GM23338 (cell line): Measurements from ENCODE around the gene COL4A3. TPM values are rescaled to one million over a fixed set of nuclear protein-coding genes. Genes with fewer than 3 reads are reported as not detected.

Experiments used
- ATAC-seq: fragments of 200-7000 bp; cut with Tn5 transposase; 3 replicates; pipeline ENCODE4 v1.9.1; 2020
- DNase-seq: peaks from one replicate; pipeline ENCODE4 v3.0.0-alpha.2; 2015; ENCODE audit warnings: low spot score
- H2AFZ ChIP-seq: fragments of 200-600 bp; sonication (generic); 2 replicates; pipeline ENCODE4 v1.8.0; 2016; ENCODE audit warnings: antibody characterized with exemption, mild to moderate bottlenecking, moderate library complexity
- H3F3A ChIP-seq: fragments of 200-600 bp; sonication (generic); replicated peaks from 2 replicates; pipeline ENCODE4 v1.8.0; 2017; ENCODE audit warnings: antibody characterized with exemption, mixed run types, low read depth
- H3K27ac ChIP-seq: fragments of 200-600 bp; sonication (generic); 2 replicates; pipeline ENCODE4 v1.6.1; 2016; ENCODE audit warnings: low read depth
- H3K27me3 ChIP-seq: fragments of 200-600 bp; sonication (generic); 2 replicates; pipeline ENCODE4 v1.8.0; 2016; ENCODE audit warnings: mild to moderate bottlenecking, mixed run types, moderate library complexity; ENCODE audit not compliant: insufficient read depth
- H3K36me3 ChIP-seq: fragments of 200-600 bp; sonication (generic); 2 replicates; pipeline ENCODE4 v1.8.0; 2016; ENCODE audit warnings: mild to moderate bottlenecking; ENCODE audit not compliant: insufficient read depth
- H3K4me1 ChIP-seq: fragments of 200-600 bp; sonication (generic); 2 replicates; pipeline ENCODE4 v1.8.0; 2016; ENCODE audit warnings: mild to moderate bottlenecking, moderate library complexity; ENCODE audit not compliant: insufficient read depth
- H3K4me2 ChIP-seq: fragments of 200-600 bp; sonication (generic); 2 replicates; pipeline ENCODE4 v1.7.1; 2017; ENCODE audit warnings: mixed run types
- H3K4me3 ChIP-seq: fragments of 200-600 bp; sonication (generic); 2 replicates; pipeline ENCODE4 v1.6.1; 2016; ENCODE audit warnings: mixed run types
- H3K79me2 ChIP-seq: fragments of 200-600 bp; sonication (generic); replicated peaks from 2 replicates; pipeline ENCODE4 v1.8.0; 2017; ENCODE audit warnings: mild to moderate bottlenecking; ENCODE audit not compliant: insufficient read depth
- H3K9me2 ChIP-seq: fragments of 200-600 bp; sonication (generic); 2 replicates; pipeline ENCODE4 v1.8.0; 2017; ENCODE audit not compliant: insufficient read depth
- H4K20me1 ChIP-seq: fragments of 200-600 bp; sonication (generic); replicated peaks from 2 replicates; pipeline ENCODE4 v1.8.0; 2017; ENCODE audit warnings: mild to moderate bottlenecking; ENCODE audit not compliant: insufficient read depth
- H3K27ac Mint-ChIP-seq: 2 replicates; pipeline ENCODE4 v1.8.0; 2020; ENCODE audit warnings: inconsistent platforms, mild to moderate bottlenecking, moderate library complexity, mixed read lengths
- H3K27me3 Mint-ChIP-seq: 3 replicates; pipeline ENCODE4 v1.8.0; 2022; ENCODE audit warnings: low read depth, mild to moderate bottlenecking, moderate library complexity, mixed read lengths, inconsistent platforms; ENCODE audit not compliant: insufficient read depth, poor library complexity
- H3K36me3 Mint-ChIP-seq: 3 replicates; pipeline ENCODE4 v1.8.0; 2021; ENCODE audit warnings: low read depth, mild to moderate bottlenecking, inconsistent platforms, moderate library complexity, mixed read lengths
- H3K4me1 Mint-ChIP-seq: 3 replicates; pipeline ENCODE4 v1.8.0; 2020; ENCODE audit warnings: mild to moderate bottlenecking, inconsistent platforms, mixed read lengths
- H3K4me3 Mint-ChIP-seq: 3 replicates; pipeline ENCODE4 v1.8.0; 2021; ENCODE audit warnings: moderate library complexity, mild to moderate bottlenecking, inconsistent platforms, mixed read lengths
- H3K9me3 Mint-ChIP-seq: 3 replicates; pipeline ENCODE4 v1.8.0; 2020; ENCODE audit warnings: moderate library complexity, mild to moderate bottlenecking, inconsistent platforms, mixed read lengths
- CREB1 ChIP-seq: fragments of 250-450 bp; sonication (Bioruptor Pico); IDR thresholded peaks from 2 replicates; pipeline ENCODE4 v1.5.0; 2020; ENCODE audit warnings: low read depth, mild to moderate bottlenecking, moderate library complexity
- CTCF ChIP-seq, 2 experiments: fragments of 200-600 bp in 1 of 2; sonication (generic) in 1 of 2; conservative IDR thresholded peaks; 2 replicates each; pipeline versions ENCODE4 v1.5.1 to v1.6.1; 2016 to 2017; ENCODE audit warnings: antibody characterized with exemption in 2 of 2, low read depth in 2 of 2, mild to moderate bottlenecking in 2 of 2, moderate library complexity in 1 of 2
- EZH2 ChIP-seq: fragments of 200-600 bp; sonication (generic); IDR thresholded peaks from one replicate; pipeline ENCODE4 v1.8.0; 2017; ENCODE audit warnings: antibody characterized with exemption, mild to moderate bottlenecking, low read depth; ENCODE audit not compliant: unreplicated experiment
- POLR2AphosphoS5 ChIP-seq: IDR thresholded peaks from 2 replicates; pipeline ENCODE4 v1.6.1; 2016; ENCODE audit warnings: antibody characterized with exemption, low read depth
- STAT1 ChIP-seq: IDR thresholded peaks from one replicate; pipeline ENCODE4 v1.6.1; 2016; ENCODE audit warnings: antibody characterized with exemption; ENCODE audit not compliant: unreplicated experiment
- ZNF114 ChIP-seq: fragments of 250-450 bp; sonication (Bioruptor Pico); IDR thresholded peaks from 2 replicates; pipeline ENCODE4 v1.5.0; 2020; ENCODE audit warnings: mild to moderate bottlenecking, moderate library complexity
- ZNF462 ChIP-seq: fragments of 250-450 bp; sonication (Bioruptor Pico); IDR thresholded peaks from 2 replicates; pipeline ENCODE4 v1.5.0; 2020; ENCODE audit warnings: mild to moderate bottlenecking, moderate library complexity
- polyA plus RNA-seq: library from polyadenylated mRNA; unstranded; fragments of >200 nt; fragmentation: Nextera tagmentation; extraction: Ambion mirVana; gene quantifications from 2 replicates; pipeline ENCODE4 v1.2.1, GENCODE V29; 2016
- total RNA-seq: library from RNA; depleted of rRNA; stranded (reverse); fragments of >200 nt; shearing (Covaris generic); gene quantifications from 2 replicates; pipeline ENCODE4 v1.2.3, GENCODE V29; 2014

COL4A3 gene
- total and polyA plus RNA-seq, 2 experiments from 2014 or later = 1.1 to 3.5 TPM

GRCh38 chr2:227238238-227239237 lies 74.1 kb downstream of the COL4A3 start:
- Mint-ChIP-seq H3K27ac (no peak overlapping the region), H3K27me3 (peaks cover 2% of the 10 kb centered on the region)

GRCh38 chr2:227241005-227241404 lies 76.6 kb downstream of the COL4A3 start:
- H3K4me1 Mint-ChIP-seq = peaks cover 16% of the 10 kb centered on the region
- H3K27me3 Mint-ChIP-seq = peaks cover 2% of the 10 kb centered on the region
- H3K27ac ChIP-seq = peak overlapping the region; percentile 35; the same call in 1 of the 2 replicates
- TF ChIP-seq CREB1 (CRISPR knock-in tag) = no peak
- no peak for TF ChIP-seq ZNF462 (CRISPR knock-in tag)
- TF ChIP-seq CTCF (conservative IDR thresholded peaks at IDR 0.05; ENCODE audit: low read depth in 2 of 2) = no peak
- no peak for TF ChIP-seq EZH2
- no peak for TF ChIP-seq POLR2AphosphoS5

More at GRCh38 chr2:227238238-227239237, 74.1 kb downstream of the COL4A3 start:
- Histone ChIP-seq H3K4me2 (no peak overlapping the region), H3K27ac (no peak overlapping the region), H3K79me2 (no peaks in the 10 kb centered on the region), H3K9me2 (no peaks in the 10 kb centered on the region; the same call in 1 of the 2 replicates), H4K20me1 (no peaks in the 10 kb centered on the region), H3K36me3 (no peaks in the 10 kb centered on the region), H2AFZ (no peak overlapping the region), H3K27me3 (no peaks in the 10 kb centered on the region), H3K4me1 (peaks cover 18% of the 10 kb centered on the region), H3K4me3 (no peak overlapping the region), H3F3A (no peaks in the 10 kb centered on the region)
- Mint-ChIP-seq H3K9me3 (no peaks in the 10 kb centered on the region), H3K4me1 (peaks cover 26% of the 10 kb centered on the region), H3K4me3 (no peak overlapping the region), H3K36me3 (no peaks in the 10 kb centered on the region)
- no peak for TF ChIP-seq POLR2AphosphoS5
- no peak for TF ChIP-seq ZNF114 (CRISPR knock-in tag)
- no peak for TF ChIP-seq STAT1
- TF ChIP-seq CTCF (conservative IDR thresholded peaks at IDR 0.05; ENCODE audit: low read depth in 2 of 2) = peak; percentile 87 to 100
- ATAC-seq (peak; percentile 73), DNase-seq (peak; percentile 79)

More at GRCh38 chr2:227241005-227241404, 76.6 kb downstream of the COL4A3 start:
- H3K4me2 ChIP-seq = no peak overlapping the region
- H4K20me1 ChIP-seq = no peaks in the 10 kb centered on the region
- H3K79me2 ChIP-seq = no peaks in the 10 kb centered on the region
- H3K27ac Mint-ChIP-seq = peak overlapping the region; percentile 4; the same call in 1 of the 2 replicates
- no peaks in the 10 kb centered on the region; the same call in 1 of the 2 replicates for H3K9me2 ChIP-seq
- no peak overlapping the region for H2AFZ ChIP-seq
- no peaks in the 10 kb centered on the region for H3F3A ChIP-seq
- no peaks in the 10 kb centered on the region for H3K36me3 ChIP-seq
- H3K27me3 ChIP-seq = no peaks in the 10 kb centered on the region
- ATAC-seq = no peak
- no peaks in the 10 kb centered on the region for H3K9me3 Mint-ChIP-seq
- H3K4me1 ChIP-seq = peaks cover 5% of the 10 kb centered on the region
- no peak overlapping the region for H3K4me3 ChIP-seq
- no peak for DNase-seq
- H3K4me3 Mint-ChIP-seq = no peak overlapping the region
- no peaks in the 10 kb centered on the region for H3K36me3 Mint-ChIP-seq
